ENCODE results near the gene LAMA5. TPM values are rescaled to one million over a fixed set of nuclear protein-coding genes. Genes with fewer than 3 reads are reported as not detected.

Gene LAMA5
- polyA plus RNA-seq, 2 of the 4 experiments (the other 2 are of a cell fraction), result 20.4 to 196 TPM

DNA sequence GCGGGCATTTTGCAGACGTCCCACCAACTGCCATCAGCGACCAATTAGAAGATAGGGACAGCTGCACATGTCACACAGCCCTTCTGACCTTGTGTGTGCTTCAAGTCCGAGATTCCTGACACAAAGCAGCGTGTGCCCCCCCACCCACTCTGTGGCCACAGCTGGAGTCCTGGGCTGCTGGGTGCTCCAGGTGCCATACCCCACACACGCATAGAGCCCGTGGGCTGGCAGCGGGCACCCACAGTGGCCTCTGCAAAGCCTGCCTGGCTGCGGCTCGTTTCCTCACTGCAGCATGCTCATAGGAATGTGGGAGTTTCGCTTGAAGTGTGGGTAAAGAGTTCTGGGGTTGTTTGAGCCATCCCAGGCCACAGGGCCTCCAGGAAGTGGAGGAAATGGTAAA lies 66.8 kb downstream of the LAMA5 start:
- ChIA-PET POLR2A (interaction anchor here (1.0 kb wide), 1 partner anchor 62 kb away, joined by 3 read pairs; the partner anchor contains the start of gene OSBPL2), CTCF (interaction anchor here (0.9 to 6.9 kb wide), 10 partner anchors 63 to 199 kb away, joined by 3 to 59 read pairs (median 6); partner anchors contain the start of gene CABLES2)
- Histone ChIP-seq H3K27ac (no peak overlapping the region), H3K4me3 (no peak overlapping the region), H3K9me3 (no peaks in the 10 kb centered on the region), H3K4me2 (no peak overlapping the region), H3K4me1 (peaks cover 12% of the 10 kb centered on the region)
- no peak for DNase-seq (ENCODE audit: low read depth in 1 of 2, low spot score in 1 of 2)
- TF ChIP-seq FOXS1 (CRISPR knock-in tag; IDR thresholded peaks at IDR 0.05) (no peak), RAD21 (conservative IDR thresholded peaks at IDR 0.05 in 1 of 2, IDR thresholded peaks at IDR 0.05 in 1 of 2) (no peak), NFE2L2 (conservative IDR thresholded peaks at IDR 0.05; ENCODE audit: low read length) (no peak)
- no peak for FAIRE-seq
- no peak for ATAC-seq
- whole genome bisulfite sequencing (ENCODE audit: missing lambda C conversion rate), result 84% methylated on average over 11 of the region's 11 CpGs

DNA sequence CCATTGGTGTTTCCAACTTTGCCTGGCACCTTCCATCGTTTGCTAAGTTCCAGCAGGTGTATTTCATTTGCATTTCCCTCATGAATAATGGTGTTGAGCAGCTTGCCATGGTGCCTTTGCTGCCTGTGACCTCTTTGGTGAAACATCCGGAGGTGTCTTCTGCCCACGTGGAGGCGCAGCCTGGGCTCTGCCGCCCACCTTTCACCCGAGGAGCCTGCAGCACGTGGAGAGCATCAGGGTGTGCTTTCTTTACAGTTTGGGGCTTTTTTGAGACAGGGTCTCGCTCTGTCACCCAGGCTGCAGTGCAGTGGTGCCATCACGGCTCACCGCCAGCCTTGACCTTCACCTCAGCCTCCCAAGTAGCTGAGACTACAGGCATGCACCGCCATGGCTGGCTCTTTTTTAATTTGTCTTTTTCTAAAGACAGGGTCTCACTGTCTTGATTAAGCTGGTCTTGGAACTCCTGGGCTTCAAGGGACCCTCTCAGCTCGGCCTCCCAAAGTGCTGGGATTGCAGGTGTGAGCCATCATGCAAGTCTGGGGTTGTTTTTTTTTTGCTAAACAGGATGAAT lies 67.4 kb downstream of the LAMA5 start:
- Histone ChIP-seq H3K9me3 (no peaks in the 10 kb centered on the region), H3K4me3 (no peak overlapping the region), H3K4me1 (peaks cover 6% of the 10 kb centered on the region), H3K27ac (no peak overlapping the region), H3K4me2 (no peak overlapping the region)
- TF ChIP-seq E2F6 (IDR thresholded peaks at IDR 0.05; ENCODE audit: borderline replicate concordance, low read depth), result no peak
- TF ChIP-seq ATOH8 (CRISPR knock-in tag; IDR thresholded peaks at IDR 0.05; ENCODE audit: low read depth), result no peak
- TF ChIP-seq KDM5A (IDR thresholded peaks at IDR 0.05), result no peak
- no peak for TF ChIP-seq TP53 (CRISPR knock-in tag; IDR thresholded peaks at IDR 0.05)
- TF ChIP-seq CHD2 (IDR thresholded peaks at IDR 0.05; ENCODE audit: low read length, partially characterized antibody), result no peak
- no peak for TF ChIP-seq PHF8 (IDR thresholded peaks at IDR 0.05; ENCODE audit: borderline replicate concordance, low read depth)
- TF ChIP-seq CBX2 (IDR thresholded peaks at IDR 0.05; ENCODE audit: borderline replicate concordance, low read depth), result no peak
- 82% methylated on average over 12 of the region's 12 CpGs for WGBS (ENCODE audit: missing lambda C conversion rate)
- ATAC-seq (no peak), DNase-seq (ENCODE audit: low read depth in 1 of 2, low spot score in 1 of 2) (no peak), FAIRE-seq (no peak)
- POLR2A ChIA-PET, result no interaction called here
- CTCF ChIA-PET, result interaction anchor here (0.6 to 6.9 kb wide), 12 partner anchors 14 to 1253 kb away, joined by 3 to 59 read pairs (median 5); partner anchors contain the start of gene CABLES2

- 96% methylated on average over 25 of the region's 33 CpGs for WGBS (ENCODE audit: missing lambda C conversion rate)
- Histone ChIP-seq H3K27ac (no peak overlapping the region), H3K4me1 (no peaks in the 10 kb centered on the region), H3K4me3 (no peak overlapping the region), H3K4me2 (no peak overlapping the region), H3K9me3 (no peaks in the 10 kb centered on the region)
- POLR2A ChIA-PET, result no interaction called here
- TF ChIP-seq JUN (IDR thresholded peaks at IDR 0.05) (no peak), EHF (CRISPR knock-in tag; IDR thresholded peaks at IDR 0.05) (no peak), RAD21 (conservative IDR thresholded peaks at IDR 0.05 in 1 of 2, IDR thresholded peaks at IDR 0.05 in 1 of 2) (no peak), MAZ (IDR thresholded peaks at IDR 0.05; ENCODE audit: borderline replicate concordance, low read depth, low read length) (no peak), FOSB (CRISPR knock-in tag; IDR thresholded peaks at IDR 0.05) (no peak), RCOR1 (IDR thresholded peaks at IDR 0.05; ENCODE audit: low read depth, low read length) (no peak), ESRRA (IDR thresholded peaks at IDR 0.05; ENCODE audit: borderline replicate concordance, low read length) (no peak), SMC3 (IDR thresholded peaks at IDR 0.05) (no peak), RNF2 (IDR thresholded peaks at IDR 0.05; ENCODE audit: borderline replicate concordance, low read depth) (no peak), TFCP2L1 (CRISPR knock-in tag; IDR thresholded peaks at IDR 0.05) (no peak), ZFP36 (IDR thresholded peaks at IDR 0.05; ENCODE audit: borderline replicate concordance, partially characterized antibody) (no peak)
- TF ChIP-seq, protein P1, sequence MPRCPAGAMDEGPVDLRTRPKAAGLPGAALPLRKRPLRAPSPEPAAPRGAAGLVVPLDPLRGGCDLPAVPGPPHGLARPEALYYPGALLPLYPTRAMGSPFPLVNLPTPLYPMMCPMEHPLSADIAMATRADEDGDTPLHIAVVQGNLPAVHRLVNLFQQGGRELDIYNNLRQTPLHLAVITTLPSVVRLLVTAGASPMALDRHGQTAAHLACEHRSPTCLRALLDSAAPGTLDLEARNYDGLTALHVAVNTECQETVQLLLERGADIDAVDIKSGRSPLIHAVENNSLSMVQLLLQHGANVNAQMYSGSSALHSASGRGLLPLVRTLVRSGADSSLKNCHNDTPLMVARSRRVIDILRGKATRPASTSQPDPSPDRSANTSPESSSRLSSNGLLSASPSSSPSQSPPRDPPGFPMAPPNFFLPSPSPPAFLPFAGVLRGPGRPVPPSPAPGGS (IDR thresholded peaks at IDR 0.05), result no peak
- TF ChIP-seq, protein P2, sequence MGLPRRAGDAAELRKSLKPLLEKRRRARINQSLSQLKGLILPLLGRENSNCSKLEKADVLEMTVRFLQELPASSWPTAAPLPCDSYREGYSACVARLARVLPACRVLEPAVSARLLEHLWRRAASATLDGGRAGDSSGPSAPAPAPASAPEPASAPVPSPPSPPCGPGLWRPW (IDR thresholded peaks at IDR 0.05), result no peak
- no peak for DNase-seq (ENCODE audit: low read depth in 1 of 2, low spot score in 1 of 2)
- CTCF ChIA-PET, result interaction anchor here (0.6 to 6.9 kb wide), 4 partner anchors 13 to 84 kb away, joined by 3 to 59 read pairs (median 4); no protein-coding TSS in a partner anchor
- ATAC-seq, result no peak
- no peak for FAIRE-seq
Measured at GRCh38 chr20:62298577-62299249, 68.4 kb downstream of the LAMA5 start.

Data from A549 (cell line).